K562 (cell line): Measurements from ENCODE around the gene FAM131C. TPM values are rescaled to one million over a fixed set of nuclear protein-coding genes. Genes with fewer than 3 reads are reported as not detected.
A peak's percentile ranks its signal among the peaks of the same experiment; 100 is the strongest.

ENCODE experiments used
- BACH1 ChIP-seq: fragments of 200-800 bp; sonication (Bioruptor generic); IDR thresholded peaks from 2 replicates; pipeline ENCODE4 v1.6.1; 2016; ENCODE audit warnings: missing genetic modification characterization, missing compliant biosample characterization
- DACH1 ChIP-seq: fragments of 450-650 bp; IDR thresholded peaks from 2 replicates; pipeline ENCODE4 v1.6.1; 2018; ENCODE audit not compliant: partially characterized antibody
- GATAD2A ChIP-seq: fragments of 450-650 bp; IDR thresholded peaks from 2 replicates; pipeline ENCODE4 v1.6.1; 2017
- HEY1 ChIP-seq: fragments of 250-450 bp; sonication (Bioruptor Pico); IDR thresholded peaks from 2 replicates; pipeline ENCODE4 v1.5.0; 2020; ENCODE audit warnings: mild to moderate bottlenecking, moderate library complexity, borderline replicate concordance
- MAFG ChIP-seq: fragments of 450-650 bp; conservative IDR thresholded peaks from 2 replicates; pipeline ENCODE4 v1.6.1; 2016; ENCODE audit warnings: missing genetic modification characterization, missing compliant biosample characterization
- PPARD ChIP-seq: fragments of 250-450 bp; sonication (Bioruptor Pico); IDR thresholded peaks from 2 replicates; pipeline ENCODE4 v1.8.0; 2022; ENCODE audit warnings: inconsistent platforms, mild to moderate bottlenecking, moderate library complexity
- PYGO2 ChIP-seq: fragments of 450-650 bp; IDR thresholded peaks from 2 replicates; pipeline ENCODE4 v1.6.1; 2016; ENCODE audit warnings: mild to moderate bottlenecking, missing genetic modification characterization, moderate library complexity, missing compliant biosample characterization
- polyA plus RNA-seq, 8 experiments: library from polyadenylated mRNA; depleted of rRNA in 4 of 8; stranded (reverse) in 5 of 8; unstranded in 3 of 8; fragments of >200 nt; fragmentation: Nextera tagmentation in 2 of 8; fragmentation: Illumina TruSeq in 1 of 8; extraction: Ambion mirVana in 2 of 8; extraction: Trizol in 1 of 8; gene quantifications; 2 replicates each; pipeline versions ENCODE4 v1.2.1 to v1.2.3, GENCODE V29; 2011 to 2014; ENCODE audit warnings: inconsistent platforms in 1 of 8, missing spikeins in 1 of 8
- total RNA-seq, 7 experiments: library from RNA; depleted of rRNA in 6 of 7; stranded (reverse); fragments of >200 nt in 6 of 7; fragmentation: Illumina TruSeq in 2 of 7; extraction: Trizol in 2 of 7; gene quantifications; 2 replicates each; pipeline versions ENCODE4 v1.2.1 to v1.2.3, GENCODE V29; 2011 to 2021; ENCODE audit warnings: low replicate concordance in 1 of 7
- TF ChIP-seq, protein P1 (sequence below): fragments of 450-650 bp; formaldehyde crosslinking; IDR thresholded peaks from 2 replicates; pipeline ENCODE4 v1.4.0; 2020; ENCODE audit warnings: mild to moderate bottlenecking
- TF ChIP-seq, protein P2 (sequence below): fragments of 450-650 bp; IDR thresholded peaks from 2 replicates; pipeline ENCODE4 v1.7.1; 2018; ENCODE audit warnings: mild to moderate bottlenecking, low read depth; ENCODE audit not compliant: partially characterized antibody
- TF ChIP-seq, protein P3 (sequence below), 2 experiments: fragments of 450-650 bp in 1 of 2; sonication (generic) in 1 of 2; formaldehyde crosslinking in 1 of 2; IDR thresholded peaks; 2 replicates each; pipeline versions ENCODE4 v1.7.1 to v1.9.0; 2016 to 2022; ENCODE audit warnings: inconsistent platforms in 1 of 2, mild to moderate bottlenecking in 1 of 2, missing genetic modification reagents in 1 of 2

Gene FAM131C
- total and polyA plus RNA-seq, 9 of the 15 experiments (the other 6 are each of a cell fraction or from before 2014, with no cell fraction given): 0.10 to 0.29 (median 0.16) TPM; not detected in 6

DNA sequence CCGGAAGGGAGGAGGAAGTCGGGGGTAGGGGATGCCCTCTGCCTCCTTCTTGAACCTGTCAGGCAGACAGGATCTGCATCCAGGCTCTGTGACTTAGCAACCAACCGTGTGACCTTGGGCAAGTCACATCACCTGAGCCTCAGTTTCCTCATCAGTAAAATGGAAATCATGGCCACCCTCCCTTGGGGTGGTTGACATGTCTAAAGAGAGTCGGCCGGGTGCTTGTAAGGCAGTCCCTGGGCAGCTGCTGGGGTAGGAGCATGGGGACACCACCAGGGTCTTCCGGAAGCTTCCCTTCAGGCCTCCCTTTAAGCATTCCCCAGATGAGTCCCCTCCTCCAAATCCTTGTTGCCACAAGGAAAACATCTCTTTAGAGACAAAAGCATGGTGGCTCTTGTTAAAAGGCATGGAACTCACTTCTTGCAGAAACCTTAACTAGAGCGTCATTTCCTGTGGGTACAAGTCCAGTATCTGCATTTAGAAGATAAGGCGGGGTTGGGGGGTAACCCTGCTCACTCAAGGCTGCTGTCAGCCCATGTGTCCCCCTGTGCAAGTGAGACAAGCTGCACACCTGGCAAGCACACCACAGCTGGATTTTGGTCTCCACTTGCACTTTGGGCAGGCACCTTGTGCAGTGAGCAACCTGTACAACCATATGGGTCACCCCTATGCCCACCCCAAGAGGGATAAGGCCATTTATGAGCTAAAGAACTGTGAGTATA, 19.5 kb downstream of the FAM131C start (continued):
- TF ChIP-seq HEY1 (CRISPR knock-in tag) (no peak), PYGO2 (tag) (no peak), PPARD (CRISPR knock-in tag) (no peak), MAFG (tag) (no peak), GATAD2A (peak; percentile 40), DACH1 (peak; percentile 51), BACH1 (tag) (no peak)
- TF ChIP-seq, protein P1, sequence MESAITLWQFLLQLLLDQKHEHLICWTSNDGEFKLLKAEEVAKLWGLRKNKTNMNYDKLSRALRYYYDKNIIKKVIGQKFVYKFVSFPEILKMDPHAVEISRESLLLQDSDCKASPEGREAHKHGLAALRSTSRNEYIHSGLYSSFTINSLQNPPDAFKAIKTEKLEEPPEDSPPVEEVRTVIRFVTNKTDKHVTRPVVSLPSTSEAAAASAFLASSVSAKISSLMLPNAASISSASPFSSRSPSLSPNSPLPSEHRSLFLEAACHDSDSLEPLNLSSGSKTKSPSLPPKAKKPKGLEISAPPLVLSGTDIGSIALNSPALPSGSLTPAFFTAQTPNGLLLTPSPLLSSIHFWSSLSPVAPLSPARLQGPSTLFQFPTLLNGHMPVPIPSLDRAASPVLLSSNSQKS (CRISPR knock-in tag): no peak
- TF ChIP-seq, protein P2, sequence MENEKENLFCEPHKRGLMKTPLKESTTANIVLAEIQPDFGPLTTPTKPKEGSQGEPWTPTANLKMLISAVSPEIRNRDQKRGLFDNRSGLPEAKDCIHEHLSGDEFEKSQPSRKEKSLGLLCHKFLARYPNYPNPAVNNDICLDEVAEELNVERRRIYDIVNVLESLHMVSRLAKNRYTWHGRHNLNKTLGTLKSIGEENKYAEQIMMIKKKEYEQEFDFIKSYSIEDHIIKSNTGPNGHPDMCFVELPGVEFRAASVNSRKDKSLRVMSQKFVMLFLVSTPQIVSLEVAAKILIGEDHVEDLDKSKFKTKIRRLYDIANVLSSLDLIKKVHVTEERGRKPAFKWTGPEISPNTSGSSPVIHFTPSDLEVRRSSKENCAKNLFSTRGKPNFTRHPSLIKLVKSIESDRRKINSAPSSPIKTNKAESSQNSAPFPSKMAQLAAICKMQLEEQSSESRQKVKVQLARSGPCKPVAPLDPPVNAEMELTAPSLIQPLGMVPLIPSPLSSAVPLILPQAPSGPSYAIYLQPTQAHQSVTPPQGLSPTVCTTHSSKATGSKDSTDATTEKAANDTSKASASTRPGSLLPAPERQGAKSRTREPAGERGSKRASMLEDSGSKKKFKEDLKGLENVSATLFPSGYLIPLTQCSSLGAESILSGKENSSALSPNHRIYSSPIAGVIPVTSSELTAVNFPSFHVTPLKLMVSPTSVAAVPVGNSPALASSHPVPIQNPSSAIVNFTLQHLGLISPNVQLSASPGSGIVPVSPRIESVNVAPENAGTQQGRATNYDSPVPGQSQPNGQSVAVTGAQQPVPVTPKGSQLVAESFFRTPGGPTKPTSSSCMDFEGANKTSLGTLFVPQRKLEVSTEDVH: no peak
- TF ChIP-seq, protein P3, sequence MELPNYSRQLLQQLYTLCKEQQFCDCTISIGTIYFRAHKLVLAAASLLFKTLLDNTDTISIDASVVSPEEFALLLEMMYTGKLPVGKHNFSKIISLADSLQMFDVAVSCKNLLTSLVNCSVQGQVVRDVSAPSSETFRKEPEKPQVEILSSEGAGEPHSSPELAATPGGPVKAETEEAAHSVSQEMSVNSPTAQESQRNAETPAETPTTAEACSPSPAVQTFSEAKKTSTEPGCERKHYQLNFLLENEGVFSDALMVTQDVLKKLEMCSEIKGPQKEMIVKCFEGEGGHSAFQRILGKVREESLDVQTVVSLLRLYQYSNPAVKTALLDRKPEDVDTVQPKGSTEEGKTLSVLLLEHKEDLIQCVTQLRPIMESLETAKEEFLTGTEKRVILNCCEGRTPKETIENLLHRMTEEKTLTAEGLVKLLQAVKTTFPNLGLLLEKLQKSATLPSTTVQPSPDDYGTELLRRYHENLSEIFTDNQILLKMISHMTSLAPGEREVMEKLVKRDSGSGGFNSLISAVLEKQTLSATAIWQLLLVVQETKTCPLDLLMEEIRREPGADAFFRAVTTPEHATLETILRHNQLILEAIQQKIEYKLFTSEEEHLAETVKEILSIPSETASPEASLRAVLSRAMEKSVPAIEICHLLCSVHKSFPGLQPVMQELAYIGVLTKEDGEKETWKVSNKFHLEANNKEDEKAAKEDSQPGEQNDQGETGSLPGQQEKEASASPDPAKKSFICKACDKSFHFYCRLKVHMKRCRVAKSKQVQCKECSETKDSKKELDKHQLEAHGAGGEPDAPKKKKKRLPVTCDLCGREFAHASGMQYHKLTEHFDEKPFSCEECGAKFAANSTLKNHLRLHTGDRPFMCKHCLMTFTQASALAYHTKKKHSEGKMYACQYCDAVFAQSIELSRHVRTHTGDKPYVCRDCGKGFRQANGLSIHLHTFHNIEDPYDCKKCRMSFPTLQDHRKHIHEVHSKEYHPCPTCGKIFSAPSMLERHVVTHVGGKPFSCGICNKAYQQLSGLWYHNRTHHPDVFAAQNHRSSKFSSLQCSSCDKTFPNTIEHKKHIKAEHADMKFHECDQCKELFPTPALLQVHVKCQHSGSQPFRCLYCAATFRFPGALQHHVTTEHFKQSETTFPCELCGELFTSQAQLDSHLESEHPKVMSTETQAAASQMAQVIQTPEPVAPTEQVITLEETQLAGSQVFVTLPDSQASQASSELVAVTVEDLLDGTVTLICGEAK (IDR thresholded peaks at IDR 0.05): 0 out of 2 replicates have a peak, but pooled peaks have one; percentile 46
- TF ChIP-seq, protein P3 (CRISPR knock-in tag; IDR thresholded peaks at IDR 0.05): no peak
